Measurements from ENCODE around the gene AGBL1.

DNA sequence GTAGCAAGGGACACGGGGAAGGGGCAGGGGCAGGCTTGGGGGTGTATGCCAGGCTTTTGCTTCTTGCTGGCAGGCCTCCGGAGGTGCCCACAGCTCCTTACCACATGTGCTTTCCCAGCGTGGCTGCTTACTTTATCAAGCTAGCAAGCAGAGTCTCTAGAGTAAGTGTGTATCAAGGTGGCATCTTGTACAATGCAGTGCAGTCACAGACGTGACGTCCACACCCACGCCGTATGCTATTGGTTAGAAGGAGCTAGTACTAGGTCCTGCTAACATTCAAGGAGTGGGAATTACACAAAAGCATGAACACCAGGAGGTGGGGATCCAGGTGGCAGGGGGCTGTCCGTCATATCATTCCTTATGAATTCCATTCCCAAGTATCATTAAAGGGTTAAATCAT is 15.3 kb upstream of the AGBL1 start:
- TF ChIP-seq TAF1 (IDR thresholded peaks at IDR 0.05; ENCODE audit: borderline replicate concordance, insufficient read depth, low read length) = no peak
- TF ChIP-seq POLR2AphosphoS5 (IDR thresholded peaks at IDR 0.05; ENCODE audit: low read depth, low read length) = no peak
- TF ChIP-seq, protein P1, sequence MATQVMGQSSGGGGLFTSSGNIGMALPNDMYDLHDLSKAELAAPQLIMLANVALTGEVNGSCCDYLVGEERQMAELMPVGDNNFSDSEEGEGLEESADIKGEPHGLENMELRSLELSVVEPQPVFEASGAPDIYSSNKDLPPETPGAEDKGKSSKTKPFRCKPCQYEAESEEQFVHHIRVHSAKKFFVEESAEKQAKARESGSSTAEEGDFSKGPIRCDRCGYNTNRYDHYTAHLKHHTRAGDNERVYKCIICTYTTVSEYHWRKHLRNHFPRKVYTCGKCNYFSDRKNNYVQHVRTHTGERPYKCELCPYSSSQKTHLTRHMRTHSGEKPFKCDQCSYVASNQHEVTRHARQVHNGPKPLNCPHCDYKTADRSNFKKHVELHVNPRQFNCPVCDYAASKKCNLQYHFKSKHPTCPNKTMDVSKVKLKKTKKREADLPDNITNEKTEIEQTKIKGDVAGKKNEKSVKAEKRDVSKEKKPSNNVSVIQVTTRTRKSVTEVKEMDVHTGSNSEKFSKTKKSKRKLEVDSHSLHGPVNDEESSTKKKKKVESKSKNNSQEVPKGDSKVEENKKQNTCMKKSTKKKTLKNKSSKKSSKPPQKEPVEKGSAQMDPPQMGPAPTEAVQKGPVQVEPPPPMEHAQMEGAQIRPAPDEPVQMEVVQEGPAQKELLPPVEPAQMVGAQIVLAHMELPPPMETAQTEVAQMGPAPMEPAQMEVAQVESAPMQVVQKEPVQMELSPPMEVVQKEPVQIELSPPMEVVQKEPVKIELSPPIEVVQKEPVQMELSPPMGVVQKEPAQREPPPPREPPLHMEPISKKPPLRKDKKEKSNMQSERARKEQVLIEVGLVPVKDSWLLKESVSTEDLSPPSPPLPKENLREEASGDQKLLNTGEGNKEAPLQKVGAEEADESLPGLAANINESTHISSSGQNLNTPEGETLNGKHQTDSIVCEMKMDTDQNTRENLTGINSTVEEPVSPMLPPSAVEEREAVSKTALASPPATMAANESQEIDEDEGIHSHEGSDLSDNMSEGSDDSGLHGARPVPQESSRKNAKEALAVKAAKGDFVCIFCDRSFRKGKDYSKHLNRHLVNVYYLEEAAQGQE (IDR thresholded peaks at IDR 0.05; ENCODE audit: insufficient read depth in 1 of 2, low read depth in 2 of 2, low read length in 2 of 2) = no peak
- TF ChIP-seq SIN3A (IDR thresholded peaks at IDR 0.05; ENCODE audit: borderline replicate concordance, insufficient read depth, low read length) = no peak
- no peak for TF ChIP-seq FOXP2 (optimal IDR thresholded peaks at IDR 0.05; ENCODE audit: borderline replicate concordance, extremely low read depth, extremely low read length, insufficient read depth)

Measured in PFSK-1 (cell line).